Parathyroid adenoma (tissue), 2 donors: ENCODE results near the gene ENKUR.
A peak's percentile ranks its signal among the peaks of the same experiment; 100 is the strongest.

Experiments
- H2AFZ ChIP-seq: fragments of 300-600 bp; sonication (generic); one replicate; pipeline ENCODE4 v1.7.0; 2017; ENCODE audit warnings: antibody characterized with exemption, mild to moderate bottlenecking
- H3K27ac ChIP-seq: fragments of 300-600 bp; sonication (generic); one replicate; pipeline ENCODE4 v1.7.0; 2017
- H3K27me3 ChIP-seq: fragments of 300-600 bp; sonication (generic); one replicate; pipeline ENCODE4 v1.7.0; 2017; ENCODE audit warnings: low read length; ENCODE audit not compliant: control insufficient read depth, insufficient read depth
- H3K36me3 ChIP-seq: fragments of 300-600 bp; sonication (generic); one replicate; pipeline ENCODE4 v1.7.0; 2017; ENCODE audit warnings: low read length; ENCODE audit not compliant: control insufficient read depth, insufficient read depth
- H3K4me1 ChIP-seq: fragments of 300-600 bp; sonication (generic); one replicate; pipeline ENCODE4 v1.7.0; 2017; ENCODE audit warnings: control low read depth
- H3K4me2 ChIP-seq: fragments of 300-600 bp; sonication (generic); one replicate; pipeline ENCODE4 v1.7.0; 2017; ENCODE audit warnings: low read length
- H3K4me3 ChIP-seq: fragments of 300-600 bp; sonication (generic); one replicate; pipeline ENCODE4 v1.7.0; 2017; ENCODE audit warnings: low read depth, low read length
- H3K79me2 ChIP-seq: fragments of 300-600 bp; sonication (generic); one replicate; pipeline ENCODE4 v1.7.0; 2017; ENCODE audit warnings: control low read depth
- H3K9ac ChIP-seq: fragments of 300-600 bp; sonication (generic); one replicate; pipeline ENCODE4 v1.7.0; 2017; ENCODE audit warnings: mild to moderate bottlenecking
- H3K9me3 ChIP-seq: fragments of 300-600 bp; sonication (generic); one replicate; pipeline ENCODE4 v1.7.0; 2017; ENCODE audit warnings: low read length; ENCODE audit not compliant: control insufficient read depth
- CTCF ChIP-seq: fragments of 300-600 bp; sonication (generic); IDR thresholded peaks from one replicate; pipeline ENCODE4 v1.7.0; 2017; ENCODE audit warnings: antibody characterized with exemption, mild to moderate bottlenecking
- donor health status: primary hyperparathyroidism.

ENKUR gene

DNA sequence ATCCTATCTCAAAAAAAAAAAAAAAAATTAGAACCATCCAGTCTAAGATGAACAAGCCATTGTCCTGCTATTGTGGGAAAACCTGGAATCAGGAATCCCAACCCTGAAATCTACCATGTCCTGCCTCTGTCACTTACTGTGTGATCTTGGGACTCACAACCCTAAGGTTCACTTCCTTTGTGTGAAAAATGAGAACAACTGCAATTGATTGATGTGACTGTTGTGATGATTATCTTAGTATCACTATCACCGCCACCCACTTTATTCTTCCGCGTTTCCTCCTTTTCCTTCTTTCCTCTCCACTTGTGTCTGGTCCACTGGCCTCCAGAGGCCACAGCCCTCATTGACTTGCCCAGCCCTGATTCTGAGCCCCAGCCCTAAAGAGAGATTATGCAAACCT is 50.9 kb downstream of the ENKUR start:
- H3K27me3 ChIP-seq, result no peaks in the 10 kb centered on the region
- no peaks in the 10 kb centered on the region for H3K9me3 ChIP-seq
- H3K4me1 ChIP-seq, result no peaks in the 10 kb centered on the region
- no peak for TF ChIP-seq CTCF
- H3K79me2 ChIP-seq, result no peaks in the 10 kb centered on the region
- H2AFZ ChIP-seq, result no peak overlapping the region
- no peak overlapping the region for H3K4me3 ChIP-seq
- H3K9ac ChIP-seq, result no peak overlapping the region
- H3K36me3 ChIP-seq, result no peaks in the 10 kb centered on the region
- no peak overlapping the region for H3K4me2 ChIP-seq
- H3K27ac ChIP-seq, result no peak overlapping the region

GRCh38 chr10:24963521-24964041 is 52.4 kb downstream of the ENKUR start:
- no peak overlapping the region for H2AFZ ChIP-seq
- H3K27ac ChIP-seq, result no peak overlapping the region
- no peaks in the 10 kb centered on the region for H3K27me3 ChIP-seq
- no peak for TF ChIP-seq CTCF
- peaks cover 4% of the 10 kb centered on the region for H3K4me1 ChIP-seq
- H3K79me2 ChIP-seq, result no peaks in the 10 kb centered on the region
- no peak overlapping the region for H3K9ac ChIP-seq
- no peaks in the 10 kb centered on the region for H3K36me3 ChIP-seq
- H3K4me3 ChIP-seq, result no peak overlapping the region
- no peak overlapping the region for H3K4me2 ChIP-seq
- H3K9me3 ChIP-seq, result no peaks in the 10 kb centered on the region

DNA sequence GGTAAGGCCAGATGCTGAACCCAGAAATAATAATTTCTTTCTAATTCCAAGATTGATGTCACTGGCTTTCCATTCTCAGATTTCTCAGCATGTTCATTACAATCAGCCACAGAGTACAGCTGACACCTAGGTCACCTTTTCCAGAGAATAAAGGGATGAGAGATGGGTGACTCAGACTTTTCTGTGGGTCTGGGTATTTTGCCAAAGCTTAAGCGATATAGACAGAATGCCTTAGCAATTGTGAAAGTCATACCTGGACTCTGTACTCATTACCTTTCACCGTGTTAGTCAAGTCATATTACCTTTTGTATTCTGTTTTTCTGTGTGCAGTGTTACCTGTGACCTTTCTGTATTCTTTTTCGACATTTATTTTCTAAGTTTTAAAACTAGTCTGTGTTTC is 53.0 kb downstream of the ENKUR start:
- Histone ChIP-seq H3K36me3 (no peaks in the 10 kb centered on the region), H3K4me2 (no peak overlapping the region), H3K79me2 (no peaks in the 10 kb centered on the region), H2AFZ (no peak overlapping the region), H3K4me1 (peaks cover 4% of the 10 kb centered on the region), H3K27me3 (no peaks in the 10 kb centered on the region), H3K4me3 (no peak overlapping the region), H3K27ac (no peak overlapping the region), H3K9me3 (no peaks in the 10 kb centered on the region), H3K9ac (no peak overlapping the region)
- TF ChIP-seq CTCF, result no peak

DNA sequence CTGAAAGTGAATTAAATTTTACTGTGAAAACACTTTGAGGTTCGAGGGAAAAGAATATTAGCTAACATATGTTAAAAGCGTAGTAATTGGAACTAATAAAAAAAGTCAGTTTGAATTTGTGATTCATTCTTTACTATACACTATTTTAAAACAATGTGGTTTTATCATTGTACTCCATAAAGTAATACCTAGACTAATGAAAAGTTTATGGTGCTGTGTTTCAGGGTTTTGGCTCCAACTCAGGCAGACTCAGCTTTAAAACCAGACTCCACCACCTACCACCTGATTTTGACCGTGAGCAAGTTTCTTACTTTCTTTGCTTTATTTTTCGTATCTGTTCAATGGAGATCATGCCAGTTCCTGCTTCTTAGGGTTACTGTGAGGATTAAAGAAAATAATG is 54.4 kb downstream of the ENKUR start:
- no peak overlapping the region for H3K4me3 ChIP-seq
- no peaks in the 10 kb centered on the region for H3K36me3 ChIP-seq
- no peak overlapping the region for H3K27ac ChIP-seq
- H3K4me2 ChIP-seq, result no peak overlapping the region
- H3K9ac ChIP-seq, result no peak overlapping the region
- H3K9me3 ChIP-seq, result no peaks in the 10 kb centered on the region
- H3K4me1 ChIP-seq, result peaks cover 4% of the 10 kb centered on the region
- no peak overlapping the region for H2AFZ ChIP-seq
- no peaks in the 10 kb centered on the region for H3K79me2 ChIP-seq
- TF ChIP-seq CTCF, result no peak
- H3K27me3 ChIP-seq, result no peaks in the 10 kb centered on the region

GRCh38 chr10:24959382-24959730 is 56.6 kb downstream of the ENKUR start:
- Histone ChIP-seq H3K9ac (no peak overlapping the region), H3K4me2 (no peak overlapping the region), H3K27ac (no peak overlapping the region), H3K79me2 (no peaks in the 10 kb centered on the region), H3K4me1 (peaks cover 4% of the 10 kb centered on the region), H3K4me3 (no peak overlapping the region), H3K27me3 (no peaks in the 10 kb centered on the region), H3K36me3 (no peaks in the 10 kb centered on the region), H2AFZ (peak overlapping the region; percentile 28), H3K9me3 (no peaks in the 10 kb centered on the region)
- no peak for TF ChIP-seq CTCF
